H9 (cell line): Measurements from ENCODE around the gene TNFRSF1B. TPM values are rescaled to one million over a fixed set of nuclear protein-coding genes. Genes with fewer than 3 reads are reported as not detected.

Experiments
- DNase-seq: peaks from one replicate; pipeline ENCODE4 v3.0.0-alpha.2; 2017
- H2AFZ ChIP-seq: one replicate; pipeline ENCODE4 v1.6.1; 2013; ENCODE audit warnings: mild to moderate bottlenecking, low read length, control low read depth, moderate library complexity
- H2AK5ac ChIP-seq: 2 replicates; pipeline ENCODE4 v1.6.1; 2013; ENCODE audit warnings: low read length, control low read depth, mixed read lengths; ENCODE audit not compliant: insufficient read length
- H2BK120ac ChIP-seq: one replicate; pipeline ENCODE4 v1.6.1; 2013; ENCODE audit warnings: low read depth, mild to moderate bottlenecking, low read length, control low read depth, inconsistent platforms; ENCODE audit not compliant: poor library complexity, severe bottlenecking
- H2BK12ac ChIP-seq: 2 replicates; pipeline ENCODE4 v1.6.1; 2013; ENCODE audit warnings: low read length, control low read depth, mixed read lengths, low read depth; ENCODE audit not compliant: insufficient read length
- H2BK15ac ChIP-seq: 2 replicates; pipeline ENCODE4 v1.6.1; 2013; ENCODE audit warnings: low read depth, low read length, control low read depth
- H2BK20ac ChIP-seq: one replicate; pipeline ENCODE4 v1.6.1; 2013; ENCODE audit warnings: low read depth, mild to moderate bottlenecking, low read length, control low read depth, inconsistent platforms; ENCODE audit not compliant: poor library complexity, severe bottlenecking
- H2BK5ac ChIP-seq: 2 replicates; pipeline ENCODE4 v1.6.1; 2013; ENCODE audit warnings: low read length, control low read depth, mixed read lengths; ENCODE audit not compliant: insufficient read length
- H3K14ac ChIP-seq: 2 replicates; pipeline ENCODE4 v1.6.1; 2013; ENCODE audit warnings: low read length, control low read depth; ENCODE audit not compliant: insufficient read depth
- H3K18ac ChIP-seq: 2 replicates; pipeline ENCODE4 v1.6.1; 2013; ENCODE audit warnings: low read depth, mild to moderate bottlenecking, mixed read lengths, low read length, control low read depth; ENCODE audit not compliant: insufficient read length
- H3K23ac ChIP-seq: 2 replicates; pipeline ENCODE4 v1.6.1; 2013; ENCODE audit warnings: low read length, control low read depth, mixed read lengths, low read depth; ENCODE audit not compliant: insufficient read length
- H3K23me2 ChIP-seq: 2 replicates; pipeline ENCODE4 v1.6.1; 2013; ENCODE audit warnings: low read depth, mild to moderate bottlenecking, mixed read lengths, low read length, control low read depth; ENCODE audit not compliant: insufficient read length, poor library complexity, severe bottlenecking
- H3K27ac ChIP-seq: 2 replicates; pipeline ENCODE4 v1.5.1; 2013; ENCODE audit warnings: low read length, control low read depth, mixed read lengths, low read depth; ENCODE audit not compliant: insufficient read length
- H3K27me3 ChIP-seq: 2 replicates; pipeline ENCODE4 v1.6.1; 2013; ENCODE audit warnings: low read length, control low read depth, inconsistent platforms; ENCODE audit not compliant: insufficient read depth
- H3K4ac ChIP-seq: 2 replicates; pipeline ENCODE4 v1.6.1; 2013; ENCODE audit warnings: low read depth, mild to moderate bottlenecking, control low read depth, inconsistent platforms, low read length, moderate library complexity
- H3K4me1 ChIP-seq: 2 replicates; pipeline ENCODE4 v1.6.1; 2013; ENCODE audit warnings: low read length, control low read depth, inconsistent platforms; ENCODE audit not compliant: insufficient read depth
- H3K4me2 ChIP-seq: 2 replicates; pipeline ENCODE4 v1.6.1; 2013; ENCODE audit warnings: low read length, control low read depth, mixed read lengths; ENCODE audit not compliant: insufficient read length, insufficient read depth
- H3K56ac ChIP-seq: 2 replicates; pipeline ENCODE4 v1.6.1; 2013; ENCODE audit warnings: low read depth, mild to moderate bottlenecking, mixed read lengths, low read length, control low read depth; ENCODE audit not compliant: insufficient read length
- H3K79me1 ChIP-seq: 2 replicates; pipeline ENCODE4 v1.6.1; 2013; ENCODE audit warnings: low read depth, mild to moderate bottlenecking, moderate library complexity, low read length, control low read depth, inconsistent platforms; ENCODE audit not compliant: insufficient read depth, poor library complexity, severe bottlenecking
- H3K79me2 ChIP-seq: 2 replicates; pipeline ENCODE4 v1.6.1; 2013; ENCODE audit warnings: low read length, control low read depth, inconsistent platforms; ENCODE audit not compliant: insufficient read depth
- H3K9ac ChIP-seq: 2 replicates; pipeline ENCODE4 v1.6.1; 2013; ENCODE audit warnings: low read length, control low read depth, mixed read lengths; ENCODE audit not compliant: insufficient read length; ENCODE audit errors: extremely low read depth
- H3K9me3 ChIP-seq: one replicate; pipeline ENCODE4 v1.6.1; 2013; ENCODE audit warnings: low read depth, low read length, inconsistent platforms; ENCODE audit not compliant: control insufficient read depth
- H3T11ph ChIP-seq: one replicate; pipeline ENCODE4 v1.6.1; 2013; ENCODE audit warnings: mild to moderate bottlenecking, low read length, control low read depth, inconsistent platforms
- H4K20me1 ChIP-seq: one replicate; pipeline ENCODE4 v1.6.1; 2013; ENCODE audit not compliant: control insufficient read depth, insufficient read length, insufficient read depth
- H4K5ac ChIP-seq: 2 replicates; pipeline ENCODE4 v1.6.1; 2013; ENCODE audit warnings: low read depth, mild to moderate bottlenecking, mixed read lengths, low read length, control low read depth; ENCODE audit not compliant: insufficient read length
- H4K8ac ChIP-seq: replicated peaks from 2 replicates; pipeline ENCODE4 v1.6.1; 2013; ENCODE audit warnings: low read length, control low read depth, mixed read lengths, low read depth; ENCODE audit not compliant: insufficient read length
- H4K91ac ChIP-seq: 2 replicates; pipeline ENCODE4 v1.6.1; 2013; ENCODE audit warnings: low read depth, mild to moderate bottlenecking, moderate library complexity, mixed read lengths, low read length, control low read depth; ENCODE audit not compliant: insufficient read length
- H3K27ac Mint-ChIP-seq, 3 experiments: 2 replicates in 2 of 3; 3 replicates in 1 of 3; pipeline ENCODE4 v1.8.0; 2020 to 2021; ENCODE audit warnings: mixed read lengths in 3 of 3, mild to moderate bottlenecking in 1 of 3, moderate library complexity in 1 of 3
- H3K27me3 Mint-ChIP-seq: 2 replicates; pipeline ENCODE4 v1.8.0; 2021; ENCODE audit warnings: low read depth, mild to moderate bottlenecking, moderate library complexity, mixed read lengths
- H3K36me3 Mint-ChIP-seq, 3 experiments: 2 replicates in 2 of 3; 3 replicates in 1 of 3; pipeline ENCODE4 v1.8.0; 2020 to 2021; ENCODE audit warnings: low read depth in 3 of 3, mixed read lengths in 3 of 3; ENCODE audit not compliant: insufficient read depth in 1 of 3
- H3K4me1 Mint-ChIP-seq, 2 experiments: 2 replicates each; pipeline ENCODE4 v1.8.0; 2020; ENCODE audit warnings: mixed read lengths in 2 of 2
- H3K4me3 Mint-ChIP-seq, 2 experiments: 2 replicates in 1 of 2; 3 replicates in 1 of 2; pipeline ENCODE4 v1.8.0; 2020 to 2021; ENCODE audit warnings: mild to moderate bottlenecking in 2 of 2, mixed read lengths in 2 of 2, moderate library complexity in 1 of 2
- H3K9me3 Mint-ChIP-seq, 2 experiments: 2 replicates in 1 of 2; 3 replicates in 1 of 2; pipeline ENCODE4 v1.8.0; 2020; ENCODE audit warnings: mild to moderate bottlenecking in 2 of 2, mixed read lengths in 2 of 2, moderate library complexity in 1 of 2
- CTCF ChIP-seq: fragments of 200-600 bp; sonication (generic); conservative IDR thresholded peaks from 3 replicates; pipeline ENCODE4 v1.8.0; 2021; ENCODE audit warnings: antibody characterized with exemption, mild to moderate bottlenecking
- WGBS: extraction: QIAGEN DNeasy Blood & Tissue Kit; methylation state at CpG from one replicate; pipeline ENCODE4 v1.1.7; 2013; ENCODE audit warnings: missing lambda C conversion rate, low lambda C conversion rate, mixed read lengths; ENCODE audit not compliant: insufficient read length; ENCODE audit errors: extremely low coverage; 5-methylcytosine and 5-hydroxymethylcytosine counted together
- total RNA-seq: library from RNA; stranded (reverse); gene quantifications from 2 replicates; pipeline ENCODE4 v1.2.1, GENCODE V29; 2021

The TNFRSF1B gene
- total RNA-seq, 1 experiment from 2014 or later = 0.57 TPM

GRCh38 chr1:12123172-12123571 lies 43.6 kb upstream of the TNFRSF1B start:
- no CpG with 5 or more reads among the region's 8 CpGs for WGBS
- no peak for TF ChIP-seq CTCF
- H3K9me3 Mint-ChIP-seq = no peaks in the 10 kb centered on the region
- H3K36me3 Mint-ChIP-seq = peaks cover 0 to 7% (median 4%) of the 10 kb centered on the region in 3 experiments; a peak in 4 of 7 replicates
- no peaks in the 10 kb centered on the region for H3K9me3 ChIP-seq
- peak overlapping the region in 1 of 3 experiments; percentile 21; a peak in 1 of 7 replicates for H3K27ac Mint-ChIP-seq
- no peaks in the 10 kb centered on the region for H3K79me1 ChIP-seq
- no peaks in the 10 kb centered on the region for H3K4me1 ChIP-seq
- H4K20me1 ChIP-seq = no peaks in the 10 kb centered on the region
- no peaks in the 10 kb centered on the region for H3K79me2 ChIP-seq
- H3K18ac ChIP-seq = no peak overlapping the region
- H3K27me3 Mint-ChIP-seq = no peaks in the 10 kb centered on the region
- no peak overlapping the region for H3K4me3 Mint-ChIP-seq
- H2BK12ac ChIP-seq = no peak overlapping the region
- H3K23ac ChIP-seq = no peak overlapping the region
- H3K4ac ChIP-seq = no peak overlapping the region
- H2BK120ac ChIP-seq = no peak overlapping the region
- H4K8ac ChIP-seq = no peak overlapping the region
- no peaks in the 10 kb centered on the region for H3K23me2 ChIP-seq
- no peak overlapping the region for H3K56ac ChIP-seq
- H4K91ac ChIP-seq = no peak overlapping the region
- H2AK5ac ChIP-seq = no peak overlapping the region
- no peak overlapping the region for H2BK15ac ChIP-seq
- H3K27ac ChIP-seq = no peak overlapping the region
- no peak overlapping the region for H3K14ac ChIP-seq
- H3K27me3 ChIP-seq = no peaks in the 10 kb centered on the region
- no peak overlapping the region for H3K4me2 ChIP-seq
- no peak overlapping the region for H3K9ac ChIP-seq
- H4K5ac ChIP-seq = no peak overlapping the region
- no peak overlapping the region for H2BK20ac ChIP-seq
- DNase-seq = no peak
- no peak overlapping the region for H3T11ph ChIP-seq
- H2AFZ ChIP-seq = no peak overlapping the region
- no peak overlapping the region for H2BK5ac ChIP-seq
- peaks cover 0 to 2% of the 10 kb centered on the region in 2 experiments; a peak in 1 of 4 replicates for H3K4me1 Mint-ChIP-seq
